ENCODE measurements around the gene LCN10. TPM values are rescaled to one million over a fixed set of nuclear protein-coding genes. Genes with fewer than 3 reads are reported as not detected.
A peak's percentile ranks its signal among the peaks of the same experiment; 100 is the strongest.

The LCN10 gene
- total RNA-seq, 1 experiment from 2014 or later: not detected

GRCh38 chr9:136701668-136702053 is 41.1 kb downstream of the LCN10 start:
- DNase-seq (ENCODE audit: low read depth): no peak

GRCh38 chr9:136700959-136701667 is 41.6 kb downstream of the LCN10 start:
- DNase-seq (ENCODE audit: low read depth): no peak

DNA sequence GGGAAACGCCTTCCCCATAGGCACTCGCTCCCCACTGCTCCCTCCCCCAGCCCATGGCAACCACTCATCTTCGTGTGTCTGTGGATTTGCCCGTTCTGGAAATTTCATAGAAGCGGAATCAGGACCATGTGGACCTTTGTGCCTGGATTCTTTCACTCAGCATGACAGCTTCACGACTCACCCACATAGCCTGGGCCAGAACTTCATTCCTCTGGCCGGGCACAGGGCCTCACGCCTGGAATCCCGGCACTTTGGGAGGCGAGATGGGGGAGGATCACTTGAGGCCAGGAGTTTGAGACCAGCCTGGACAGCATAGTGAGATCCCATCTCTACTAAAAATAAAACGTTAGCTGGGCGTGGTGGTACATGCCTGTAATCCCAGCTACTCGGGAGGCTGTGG is 42.4 kb downstream of the LCN10 start:
- no peak for DNase-seq (ENCODE audit: low read depth)

DNA sequence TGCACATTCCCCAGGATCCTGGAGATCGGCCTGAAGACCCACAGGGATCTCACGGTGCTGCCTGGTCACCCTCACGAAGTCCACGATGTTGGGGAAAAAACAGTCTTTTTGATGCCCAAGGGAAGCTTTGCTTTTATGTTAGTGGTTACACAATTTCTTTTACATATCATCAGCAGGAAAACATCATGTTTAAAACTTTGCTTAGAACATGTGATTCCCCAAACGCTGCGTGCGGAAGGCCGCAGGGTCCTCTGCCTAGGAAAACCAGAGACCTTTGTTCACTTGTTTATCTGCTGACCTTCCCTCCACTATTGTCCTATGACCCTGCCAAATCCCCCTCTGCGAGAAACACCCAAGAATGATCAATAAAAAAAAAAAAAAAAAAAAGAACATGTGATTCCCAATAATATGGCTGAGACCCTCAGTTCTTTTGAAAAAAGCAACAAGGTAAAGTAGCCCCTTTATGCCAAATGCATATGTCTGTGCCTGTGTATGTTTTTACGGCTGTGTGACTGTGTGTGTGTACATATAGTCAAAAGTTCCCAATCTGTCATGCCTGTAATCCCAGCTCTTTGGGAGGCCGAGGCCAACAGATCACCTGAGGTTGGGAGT is 44.0 kb downstream of the LCN10 start:
- no peak for DNase-seq (ENCODE audit: low read depth)

- DNase-seq (ENCODE audit: low read depth): no peak
Observed at GRCh38 chr9:136697821-136698526, 44.8 kb downstream of the LCN10 start.

DNA sequence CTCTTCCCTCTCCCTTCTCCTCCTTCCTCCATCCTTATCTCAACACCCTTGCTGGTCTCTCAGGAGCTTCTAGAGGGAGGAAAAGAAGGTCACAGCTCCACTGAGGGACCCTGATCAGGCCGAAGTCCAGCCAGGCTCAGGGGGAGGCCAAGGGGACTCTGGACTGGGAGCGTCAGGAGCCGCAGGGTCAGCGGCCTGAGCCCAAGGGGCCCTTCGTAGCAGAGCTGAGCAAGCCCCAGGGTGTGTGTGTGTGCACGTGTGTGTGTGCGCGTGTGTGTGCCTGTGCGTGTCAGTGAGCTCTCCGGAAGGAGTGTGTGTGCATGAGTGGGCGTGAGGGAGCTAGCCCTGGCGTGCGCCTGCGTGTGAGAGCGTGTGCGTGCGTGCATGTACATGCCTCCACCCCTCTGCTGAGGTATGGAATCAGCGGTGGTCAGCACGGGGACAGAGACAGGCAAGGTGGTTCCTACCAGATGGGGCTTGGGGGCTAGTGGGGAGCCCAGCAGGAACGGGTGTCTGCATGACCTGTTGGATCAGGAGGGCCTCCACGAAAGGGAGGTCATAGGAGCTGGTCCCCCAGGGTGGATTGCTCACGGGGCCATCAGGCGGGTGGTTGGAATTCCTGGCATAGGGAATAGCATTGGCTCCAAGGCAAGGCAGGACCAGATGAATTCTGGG is 45.5 kb downstream of the LCN10 start:
- DNase-seq (ENCODE audit: low read depth): peak; percentile 39

DNA sequence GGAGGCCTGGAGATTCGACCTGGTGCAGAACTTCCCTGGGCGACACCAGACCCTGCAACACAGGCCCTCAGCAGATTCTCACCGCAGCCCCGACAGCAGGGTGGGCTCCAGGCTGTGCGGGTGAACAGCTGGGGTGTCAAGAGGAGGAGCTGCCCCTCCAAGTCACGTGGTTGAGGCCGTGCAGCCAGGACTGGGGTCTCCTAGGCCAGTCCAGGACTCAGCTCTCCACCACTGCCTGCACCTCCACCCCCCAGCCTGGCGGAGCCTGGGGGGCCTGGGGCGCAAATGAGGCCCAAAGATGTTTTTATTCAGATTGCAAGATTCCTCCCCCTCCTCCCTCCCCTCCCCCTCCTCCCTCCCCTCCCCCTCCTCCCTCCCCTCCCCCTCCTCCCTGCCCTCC is 46.2 kb downstream of the LCN10 start:
- DNase-seq (ENCODE audit: low read depth): no peak

DNA sequence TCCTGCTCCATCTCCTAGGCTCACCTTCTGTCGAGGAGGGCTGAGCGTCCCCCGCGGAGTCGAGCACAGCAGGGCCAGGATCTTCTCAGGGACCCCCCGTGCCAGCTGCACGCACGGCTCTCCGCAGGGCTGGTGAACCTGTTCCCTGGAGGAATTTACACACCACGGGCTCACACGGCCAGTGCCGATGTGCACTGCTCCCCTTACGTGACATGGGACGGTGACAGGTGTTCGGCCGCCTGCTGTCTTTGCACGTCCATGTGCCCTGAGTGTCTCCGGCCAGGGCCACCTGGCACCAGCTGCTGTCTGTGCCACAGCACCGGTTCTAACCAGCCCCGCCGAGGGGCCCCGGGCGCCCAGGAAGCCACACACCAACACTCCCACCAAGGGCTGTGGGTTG is 46.8 kb downstream of the LCN10 start:
- no peak for DNase-seq (ENCODE audit: low read depth)

DNA sequence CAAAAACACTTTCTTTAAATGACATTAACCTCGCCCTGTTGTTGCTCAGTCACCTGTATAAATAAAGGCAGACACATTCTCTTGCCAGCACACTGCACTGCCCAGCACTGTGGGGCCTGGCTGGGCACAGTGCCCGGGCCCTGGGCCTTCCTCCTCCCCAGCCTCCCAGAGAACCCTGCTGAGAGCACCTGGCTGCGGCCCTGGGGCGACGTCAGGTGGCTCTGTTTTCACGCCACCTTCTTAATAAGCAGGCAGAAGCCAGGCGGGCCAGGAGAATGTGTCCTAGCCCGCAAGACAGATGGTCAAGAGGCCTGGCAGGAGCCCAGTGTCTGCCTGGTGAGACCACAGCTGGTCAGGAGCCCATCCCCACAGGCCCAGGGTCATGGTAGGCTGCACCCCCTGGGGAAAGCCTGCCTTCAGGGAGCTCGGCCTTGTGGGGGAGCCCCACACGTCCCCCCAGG is 47.3 kb downstream of the LCN10 start:
- no peak for DNase-seq (ENCODE audit: low read depth)

GRCh38 chr9:136694872-136695247 is 47.9 kb downstream of the LCN10 start:
- DNase-seq (ENCODE audit: low read depth): no peak

DNA sequence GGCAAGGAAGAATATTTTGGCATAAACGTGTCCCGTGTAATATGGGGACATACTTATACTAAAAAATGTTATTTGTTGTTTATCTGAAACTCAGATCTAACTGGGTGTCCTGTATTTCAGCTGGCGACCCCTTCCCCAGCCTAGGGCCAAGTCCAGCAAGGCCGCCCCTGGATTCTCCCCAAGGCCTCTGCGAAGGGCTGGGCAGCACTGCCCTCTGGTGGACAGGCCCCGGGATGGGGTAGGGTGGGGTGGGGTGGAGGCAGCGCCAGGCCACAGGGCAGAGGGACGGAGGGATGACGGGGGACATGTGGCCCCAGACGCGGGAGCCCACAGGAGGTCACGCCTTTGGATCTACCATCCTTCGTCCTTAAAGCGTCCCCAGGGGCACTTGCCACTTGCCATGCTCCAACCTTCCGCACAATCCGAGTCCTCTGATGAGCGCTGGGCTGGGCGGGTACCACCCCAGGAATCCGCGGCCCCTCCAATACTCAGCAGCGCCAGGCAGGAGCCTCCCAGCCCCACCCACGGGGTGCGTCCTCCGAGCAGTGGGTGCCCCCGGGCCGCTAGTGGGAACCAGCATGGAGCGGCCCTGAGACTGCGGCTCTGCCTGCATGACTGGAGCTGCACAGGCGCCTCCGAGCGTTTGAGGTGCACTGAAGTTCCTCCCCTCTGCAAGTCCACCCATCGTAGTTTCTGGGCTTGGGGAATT is 48.4 kb downstream of the LCN10 start:
- DNase-seq (ENCODE audit: low read depth): peak; percentile 74

DNA sequence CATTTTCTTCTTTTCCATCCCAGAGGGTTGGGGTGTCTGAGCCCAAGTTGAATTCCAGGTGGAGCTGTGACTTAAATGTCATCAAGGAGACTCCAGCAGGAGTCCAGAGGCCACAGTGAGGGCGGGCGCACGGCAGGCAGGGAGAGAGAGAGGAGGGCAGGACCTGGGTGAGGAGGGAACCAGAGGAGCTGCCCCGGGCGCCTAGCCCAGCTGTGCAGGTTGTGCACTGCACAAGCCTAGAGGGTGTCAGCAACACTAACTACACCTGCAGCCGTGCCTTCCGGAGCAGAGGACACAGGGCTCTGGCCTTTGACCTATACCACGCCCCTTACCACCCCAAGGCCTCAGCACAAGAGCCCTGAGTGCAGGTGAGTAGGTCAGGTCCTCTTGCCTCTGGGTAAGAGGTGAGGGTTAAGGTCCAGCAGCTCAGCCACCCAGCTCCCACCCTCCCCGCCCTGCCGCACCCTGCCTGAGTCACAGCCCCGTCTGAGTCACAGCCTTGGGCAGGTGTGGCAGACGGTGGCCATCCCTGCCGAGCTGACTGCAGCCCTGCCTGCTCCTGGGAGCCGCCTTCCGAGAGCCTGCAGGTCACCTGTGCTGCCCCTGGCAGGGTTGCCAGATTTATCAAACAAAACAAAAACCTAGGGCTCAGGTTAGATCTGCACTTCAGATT is 49.1 kb downstream of the LCN10 start:
- peak; percentile 92 for DNase-seq (ENCODE audit: low read depth)

DNA sequence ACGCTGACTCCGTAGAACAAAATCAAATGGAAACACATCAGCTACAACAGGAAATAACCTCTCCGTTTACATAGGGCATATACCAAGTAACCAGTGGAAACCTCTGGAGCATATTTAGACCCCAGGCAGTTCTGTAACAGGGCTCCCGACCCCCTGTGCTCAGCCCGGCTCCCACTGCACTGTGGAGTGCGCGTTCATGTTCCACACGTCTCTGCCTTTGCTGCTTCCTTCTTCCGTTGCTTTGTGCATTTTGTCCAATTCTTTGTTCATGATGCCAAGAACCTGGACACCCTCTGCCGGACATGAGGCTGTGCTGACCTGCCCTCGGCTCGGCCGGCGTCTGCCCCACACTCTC is 49.6 kb downstream of the LCN10 start:
- DNase-seq (ENCODE audit: low read depth): no peak

DNA sequence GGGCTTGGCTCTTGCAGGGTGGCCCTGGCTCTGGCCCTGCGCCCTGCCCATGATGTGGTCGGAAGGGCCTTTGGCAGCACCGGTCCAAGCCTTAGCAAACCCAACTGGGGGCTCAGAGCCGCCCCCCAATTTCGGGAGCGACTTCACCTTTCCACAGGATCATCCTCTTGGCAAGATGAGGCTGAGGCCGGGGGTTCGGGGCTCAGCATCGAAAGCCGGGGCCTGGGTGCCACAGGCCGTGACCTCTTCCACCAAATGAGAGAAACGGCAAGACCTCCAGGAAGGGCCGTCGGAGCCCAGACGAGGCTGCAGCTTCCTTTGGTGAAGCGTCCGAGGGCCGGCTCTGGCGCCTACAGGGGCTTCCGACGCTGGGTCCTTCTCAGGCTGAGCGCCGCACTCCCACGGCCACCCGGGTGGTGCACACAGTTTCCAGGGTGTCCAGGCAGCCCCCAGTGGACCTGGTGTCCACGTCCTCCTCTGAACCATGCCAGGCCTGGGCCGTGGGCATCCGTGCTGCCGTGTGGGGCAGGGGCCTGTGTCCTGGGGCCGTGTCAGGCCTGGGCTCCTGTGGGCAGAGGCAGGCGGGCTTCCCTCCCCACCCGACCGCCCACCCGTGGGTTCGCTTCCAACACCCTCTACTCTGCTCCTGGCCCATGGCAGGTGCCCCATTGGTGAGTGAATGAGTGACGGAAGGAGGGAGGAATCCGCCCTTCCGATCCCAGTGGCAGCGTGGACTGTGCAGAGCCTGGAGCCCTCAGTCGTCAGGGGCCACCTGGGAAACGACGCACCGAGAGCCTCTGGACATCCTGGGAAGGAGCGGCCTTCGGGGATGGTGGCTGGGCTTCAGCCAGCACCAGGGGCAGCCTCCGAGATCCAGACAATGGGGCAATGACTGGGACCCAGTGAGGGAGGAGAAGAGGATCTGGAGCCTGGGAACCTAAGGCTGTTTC is 50.3 kb downstream of the LCN10 start:
- DNase-seq (ENCODE audit: low read depth): no peak

DNA sequence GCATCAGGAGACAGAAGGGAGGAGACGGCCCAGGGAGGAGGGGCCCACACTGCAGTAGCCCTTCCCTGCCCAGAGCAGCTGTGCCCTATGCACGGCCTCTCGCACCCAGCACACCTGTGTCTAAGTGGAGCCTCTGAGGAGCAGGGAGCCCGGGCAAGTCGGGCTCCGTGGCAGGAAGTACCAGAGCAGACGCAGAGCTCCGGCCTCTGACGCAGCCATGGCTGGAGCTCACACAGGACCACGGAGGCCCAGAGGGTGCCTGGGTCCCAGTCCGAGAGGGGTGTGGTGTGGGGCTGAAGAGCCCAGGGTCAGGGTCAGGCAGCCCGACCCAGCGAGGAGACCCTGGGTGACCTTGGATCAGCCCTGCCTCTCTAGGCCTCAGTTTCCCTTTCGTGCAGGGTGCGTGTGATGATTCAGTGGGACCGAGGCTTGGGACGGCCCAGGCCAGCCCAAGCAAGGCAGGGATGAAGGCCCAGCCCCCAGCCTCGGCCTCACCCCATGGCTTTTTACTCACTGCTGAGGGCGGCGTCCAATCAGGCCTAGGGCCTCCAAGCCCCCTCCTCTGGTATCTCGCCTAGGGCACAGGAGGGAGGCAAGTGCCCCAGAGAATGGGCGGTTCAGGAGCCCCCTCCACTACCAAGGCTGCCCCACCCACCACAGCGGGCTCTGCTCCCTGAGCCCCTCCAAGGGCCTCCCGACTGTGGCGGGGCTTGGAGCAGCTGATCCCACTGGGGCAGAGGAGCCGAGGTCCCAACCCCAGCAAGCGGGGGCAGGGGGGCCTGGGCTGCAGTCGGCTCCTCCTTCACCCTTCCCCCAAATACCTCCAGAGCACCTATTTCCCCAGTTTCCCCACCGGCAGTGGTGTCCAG is 51.2 kb downstream of the LCN10 start:
- no peak for DNase-seq (ENCODE audit: low read depth)

DNA sequence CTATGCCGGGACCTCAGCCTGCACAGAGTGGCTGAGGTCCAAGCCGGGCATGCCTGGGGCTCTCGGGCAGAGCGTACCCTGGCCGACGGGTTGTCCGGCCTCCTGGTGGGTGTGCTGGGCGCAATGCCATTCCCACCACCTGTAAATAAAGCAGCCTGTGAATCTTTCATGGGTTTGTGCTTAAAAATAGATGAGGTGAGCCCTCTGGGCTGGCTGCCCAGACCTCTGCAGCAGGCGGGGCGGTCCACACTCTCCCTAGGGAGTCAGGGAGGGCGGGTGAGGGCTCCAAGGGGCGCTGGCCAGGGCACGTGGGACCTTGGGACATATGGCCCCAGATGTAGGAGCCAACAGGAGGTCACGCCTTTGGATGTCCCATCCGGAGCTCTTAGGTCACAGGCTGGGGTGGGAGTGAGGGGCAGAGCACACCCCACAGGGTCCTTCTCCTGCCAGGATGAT is 51.9 kb downstream of the LCN10 start:
- no peak for DNase-seq (ENCODE audit: low read depth)

DNA sequence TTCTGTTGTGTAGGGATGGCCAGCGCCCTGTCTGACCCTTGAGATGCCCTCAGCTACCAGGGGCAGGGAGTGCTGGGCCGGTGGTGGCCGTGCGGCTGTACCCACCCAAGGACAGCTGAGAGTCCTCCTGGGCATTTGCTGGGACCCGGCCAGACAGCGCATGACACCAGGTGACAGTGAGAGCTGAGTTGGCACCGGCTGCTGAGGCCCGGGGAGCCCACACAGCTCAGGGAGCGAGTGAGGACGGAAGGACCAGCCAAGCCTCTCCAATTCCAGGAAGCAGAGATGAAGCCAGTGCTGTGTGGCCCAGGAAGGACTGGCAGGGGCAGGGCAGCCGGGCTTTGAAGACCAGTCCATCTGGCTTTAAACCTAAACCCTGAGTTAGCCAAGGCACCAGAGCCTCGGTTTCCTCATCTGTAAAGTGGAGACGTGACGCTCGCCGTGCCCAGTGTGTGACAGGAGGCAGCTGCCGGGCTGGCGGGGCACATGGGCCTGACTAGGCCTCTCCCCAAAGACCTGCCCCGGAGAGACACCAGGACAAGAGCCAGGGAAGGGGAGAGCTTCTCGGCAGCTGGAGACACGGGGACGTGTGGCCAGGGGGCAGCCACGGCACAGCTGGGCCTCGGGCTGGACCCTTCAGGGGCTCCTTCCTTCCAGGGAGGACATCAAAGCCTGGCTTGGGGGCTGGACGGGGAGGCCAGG is 52.5 kb downstream of the LCN10 start:
- no peak for DNase-seq (ENCODE audit: low read depth)

GRCh38 chr9:136689108-136689460 is 53.7 kb downstream of the LCN10 start:
- no peak for DNase-seq (ENCODE audit: low read depth)
